ENCODE measurements around the gene GPAT3.
"Not testable (repeated sequence)": the region's sequence is repeated elsewhere in the genome, so short reads cannot be mapped to it uniquely, and the experiment has no call there.

The GPAT3 gene

GRCh38 chr4:83552083-83552482 lies 16.2 kb downstream of the GPAT3 start:
- no peak for DNase-seq (ENCODE audit: low read depth)

GRCh38 chr4:83552924-83553323 lies 17.0 kb downstream of the GPAT3 start:
- no peak for DNase-seq (ENCODE audit: low read depth)

GRCh38 chr4:83556006-83556707 lies 20.2 kb downstream of the GPAT3 start:
- DNase-seq (ENCODE audit: low read depth) = no peak

- no peak for DNase-seq (ENCODE audit: low read depth)
Observed at GRCh38 chr4:83556816-83557215, 20.9 kb downstream of the GPAT3 start.

GRCh38 chr4:83558059-83558653 lies 22.2 kb downstream of the GPAT3 start:
- DNase-seq (ENCODE audit: low read depth) = no peak

- no peak for DNase-seq (ENCODE audit: low read depth)
Observed at GRCh38 chr4:83558680-83559079, 22.8 kb downstream of the GPAT3 start.

GRCh38 chr4:83560523-83560922 lies 24.6 kb downstream of the GPAT3 start:
- DNase-seq (ENCODE audit: low read depth) = no peak

GRCh38 chr4:83561381-83561780 lies 25.5 kb downstream of the GPAT3 start:
- DNase-seq (ENCODE audit: low read depth) = no peak

GRCh38 chr4:83563998-83564397 lies 28.1 kb downstream of the GPAT3 start:
- no peak for DNase-seq (ENCODE audit: low read depth)

- no peak for DNase-seq (ENCODE audit: low read depth)
Observed at GRCh38 chr4:83568062-83568461, 32.2 kb downstream of the GPAT3 start.

- DNase-seq (ENCODE audit: low read depth) = no peak
Observed at GRCh38 chr4:83569429-83569828, 33.5 kb downstream of the GPAT3 start.

- no peak for DNase-seq (ENCODE audit: low read depth)
Observed at GRCh38 chr4:83569987-83570386, 34.1 kb downstream of the GPAT3 start.

- no peak for DNase-seq (ENCODE audit: low read depth)
Observed at GRCh38 chr4:83572848-83573247, 36.9 kb downstream of the GPAT3 start.

- no peak for DNase-seq (ENCODE audit: low read depth)
Observed at GRCh38 chr4:83574247-83574646, 38.3 kb downstream of the GPAT3 start.

- DNase-seq (ENCODE audit: low read depth) = not testable (repeated sequence)
Observed at GRCh38 chr4:83576237-83576636, 40.3 kb downstream of the GPAT3 start.

- DNase-seq (ENCODE audit: low read depth) = no peak
Observed at GRCh38 chr4:83581411-83582288, 45.7 kb downstream of the GPAT3 start.

GRCh38 chr4:83582289-83582785 lies 46.4 kb downstream of the GPAT3 start:
- no peak for DNase-seq (ENCODE audit: low read depth)

GRCh38 chr4:83585982-83586508 lies 50.1 kb downstream of the GPAT3 start:
- no peak for DNase-seq (ENCODE audit: low read depth)

- no peak for DNase-seq (ENCODE audit: low read depth)
Observed at GRCh38 chr4:83589279-83589678, 53.4 kb downstream of the GPAT3 start.

- DNase-seq (ENCODE audit: low read depth) = no peak
Observed at GRCh38 chr4:83591056-83591455, 55.1 kb downstream of the GPAT3 start.

- no peak for DNase-seq (ENCODE audit: low read depth)
Observed at GRCh38 chr4:83591730-83592129, 55.8 kb downstream of the GPAT3 start.

GRCh38 chr4:83599183-83599582 lies 63.3 kb downstream of the GPAT3 start:
- no peak for DNase-seq (ENCODE audit: low read depth)

- DNase-seq (ENCODE audit: low read depth) = no peak
Observed at GRCh38 chr4:83603129-83603528, 67.2 kb downstream of the GPAT3 start.
